Bronchial epithelial cell (primary cell): ENCODE measurements around the gene STRA6. TPM values are rescaled to one million over a fixed set of nuclear protein-coding genes. Genes with fewer than 3 reads are reported as not detected.

Experiments
- DNase-seq: peaks from one replicate; pipeline ENCODE4 v3.0.0-alpha.2; 2010; ENCODE audit warnings: low read depth
- FAIRE-seq: peaks from 2 replicates; lab custom pipeline; 2011; peaks lifted over from hg19 to GRCh38; lab: Jason Lieb, UNC
- H3K27me3 ChIP-seq: 2 replicates; pipeline ENCODE4 v1.5.1; 2011; ENCODE audit warnings: low read length; ENCODE audit not compliant: control insufficient read depth, insufficient read depth
- H3K36me3 ChIP-seq: 2 replicates; pipeline ENCODE4 v1.5.1; 2011; ENCODE audit warnings: low read length; ENCODE audit not compliant: control insufficient read depth, insufficient read depth
- H3K4me3 ChIP-seq: 2 replicates; pipeline ENCODE4 v1.5.1; 2011; ENCODE audit warnings: mild to moderate bottlenecking, low read depth, low read length, control low read depth
- total RNA-seq: library from RNA; depleted of rRNA; stranded (reverse); fragments of >200 nt; gene quantifications from 2 replicates; pipeline ENCODE4 v1.2.1, GENCODE V29; 2014
- TF ChIP-seq, protein P1 (sequence below): IDR thresholded peaks from 2 replicates; pipeline ENCODE4 v1.5.1; 2011; ENCODE audit warnings: mild to moderate bottlenecking, moderate library complexity, low read length, control low read depth, inconsistent platforms; ENCODE audit not compliant: insufficient read depth, severe bottlenecking

The STRA6 gene
- total RNA-seq, 1 donor from 2014 or later, result 0.26 TPM

DNA sequence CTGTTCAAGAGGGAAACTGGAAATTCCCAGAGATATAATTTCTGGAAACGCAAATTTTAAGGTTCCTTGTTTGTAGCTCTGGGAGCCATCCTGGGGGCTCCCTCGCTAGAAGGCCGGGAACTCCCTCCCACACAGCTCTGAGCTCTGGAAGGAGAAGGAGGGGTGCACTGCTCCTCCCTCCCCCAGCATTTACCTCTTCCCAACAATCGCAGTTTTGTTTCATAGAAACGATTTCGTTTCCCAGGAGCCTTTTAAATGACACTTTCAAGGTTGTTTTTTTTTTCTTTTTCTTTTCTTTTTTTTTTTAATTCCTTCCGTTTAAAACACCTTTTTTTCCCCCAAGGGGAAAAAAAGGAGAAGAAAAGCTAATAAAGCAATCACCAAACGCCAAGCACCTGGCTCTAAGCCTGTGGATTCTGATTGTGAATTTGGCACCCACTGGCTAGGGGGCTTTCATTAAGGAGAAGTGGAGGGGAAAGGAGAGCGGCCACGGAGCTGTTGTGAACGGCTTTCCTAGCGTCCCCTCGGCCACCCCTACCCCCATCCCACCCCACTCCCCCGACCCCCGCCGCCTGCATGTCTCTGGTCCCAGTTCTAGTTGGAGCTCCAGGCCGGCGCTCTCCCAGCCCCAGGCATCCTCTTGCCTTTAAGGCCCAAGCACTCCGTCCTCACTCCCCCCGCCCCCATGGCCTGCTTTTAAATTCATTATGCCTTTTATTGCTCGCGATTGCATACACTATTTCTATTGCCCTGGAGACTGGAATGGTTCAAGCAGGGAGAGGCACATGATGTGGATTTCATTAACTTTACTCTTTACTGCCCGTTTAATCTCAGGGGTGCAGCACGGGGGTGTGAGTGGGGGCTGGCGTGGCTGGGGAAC lies 19.9 kb upstream of the STRA6 start:
- peaks cover 30% of the 10 kb centered on the region for H3K27me3 ChIP-seq
- no peak overlapping the region for H3K4me3 ChIP-seq
- TF ChIP-seq, protein P1, sequence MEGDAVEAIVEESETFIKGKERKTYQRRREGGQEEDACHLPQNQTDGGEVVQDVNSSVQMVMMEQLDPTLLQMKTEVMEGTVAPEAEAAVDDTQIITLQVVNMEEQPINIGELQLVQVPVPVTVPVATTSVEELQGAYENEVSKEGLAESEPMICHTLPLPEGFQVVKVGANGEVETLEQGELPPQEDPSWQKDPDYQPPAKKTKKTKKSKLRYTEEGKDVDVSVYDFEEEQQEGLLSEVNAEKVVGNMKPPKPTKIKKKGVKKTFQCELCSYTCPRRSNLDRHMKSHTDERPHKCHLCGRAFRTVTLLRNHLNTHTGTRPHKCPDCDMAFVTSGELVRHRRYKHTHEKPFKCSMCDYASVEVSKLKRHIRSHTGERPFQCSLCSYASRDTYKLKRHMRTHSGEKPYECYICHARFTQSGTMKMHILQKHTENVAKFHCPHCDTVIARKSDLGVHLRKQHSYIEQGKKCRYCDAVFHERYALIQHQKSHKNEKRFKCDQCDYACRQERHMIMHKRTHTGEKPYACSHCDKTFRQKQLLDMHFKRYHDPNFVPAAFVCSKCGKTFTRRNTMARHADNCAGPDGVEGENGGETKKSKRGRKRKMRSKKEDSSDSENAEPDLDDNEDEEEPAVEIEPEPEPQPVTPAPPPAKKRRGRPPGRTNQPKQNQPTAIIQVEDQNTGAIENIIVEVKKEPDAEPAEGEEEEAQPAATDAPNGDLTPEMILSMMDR, result no peak
- no peaks in the 10 kb centered on the region for H3K36me3 ChIP-seq
- FAIRE-seq (no peak), DNase-seq (no peak)

DNA sequence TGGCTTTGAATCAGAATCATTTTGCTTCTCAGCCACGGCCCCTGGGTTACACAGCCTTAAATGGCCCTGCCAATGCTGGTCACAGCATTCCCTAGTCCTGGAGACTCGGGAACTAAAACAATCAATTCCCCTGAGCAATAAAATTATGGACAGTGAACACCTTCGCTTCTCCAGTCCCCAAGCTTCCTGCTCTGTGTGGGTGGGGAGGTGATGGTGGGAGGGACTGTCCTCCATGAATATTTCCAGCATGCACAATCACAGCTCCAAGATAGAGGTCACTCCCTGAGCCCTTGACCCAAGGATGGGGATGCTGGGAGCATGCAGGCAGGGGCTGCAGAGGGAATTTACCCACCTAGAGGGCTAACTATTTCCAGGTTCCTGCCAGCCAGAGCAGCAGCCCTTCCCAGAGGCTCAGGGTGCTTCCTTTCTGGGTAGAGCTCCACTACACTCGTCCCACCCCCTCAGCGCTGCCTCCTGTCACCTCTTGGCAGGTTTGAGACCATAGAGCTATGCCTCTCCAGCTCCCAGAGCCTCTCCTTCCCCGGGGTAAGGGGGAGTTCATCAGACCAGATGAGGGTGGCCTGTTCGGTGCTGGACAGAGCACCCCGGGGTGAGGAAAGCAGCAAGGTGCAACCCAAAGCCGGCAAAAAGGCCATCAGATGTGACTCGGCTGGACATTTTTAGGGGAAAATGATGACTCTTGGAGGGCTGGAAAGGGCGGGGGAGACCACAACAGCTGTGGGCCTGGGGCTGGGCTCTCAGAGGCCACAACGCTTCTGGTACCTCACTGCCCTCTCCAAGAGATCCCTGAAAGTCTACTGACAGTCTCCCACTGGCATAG lies 19.0 kb upstream of the STRA6 start:
- TF ChIP-seq, protein P1, result no peak
- Histone ChIP-seq H3K4me3 (no peak overlapping the region), H3K27me3 (peaks cover 30% of the 10 kb centered on the region), H3K36me3 (no peaks in the 10 kb centered on the region)
- no peak for DNase-seq
- peak; percentile 75 for FAIRE-seq

DNA sequence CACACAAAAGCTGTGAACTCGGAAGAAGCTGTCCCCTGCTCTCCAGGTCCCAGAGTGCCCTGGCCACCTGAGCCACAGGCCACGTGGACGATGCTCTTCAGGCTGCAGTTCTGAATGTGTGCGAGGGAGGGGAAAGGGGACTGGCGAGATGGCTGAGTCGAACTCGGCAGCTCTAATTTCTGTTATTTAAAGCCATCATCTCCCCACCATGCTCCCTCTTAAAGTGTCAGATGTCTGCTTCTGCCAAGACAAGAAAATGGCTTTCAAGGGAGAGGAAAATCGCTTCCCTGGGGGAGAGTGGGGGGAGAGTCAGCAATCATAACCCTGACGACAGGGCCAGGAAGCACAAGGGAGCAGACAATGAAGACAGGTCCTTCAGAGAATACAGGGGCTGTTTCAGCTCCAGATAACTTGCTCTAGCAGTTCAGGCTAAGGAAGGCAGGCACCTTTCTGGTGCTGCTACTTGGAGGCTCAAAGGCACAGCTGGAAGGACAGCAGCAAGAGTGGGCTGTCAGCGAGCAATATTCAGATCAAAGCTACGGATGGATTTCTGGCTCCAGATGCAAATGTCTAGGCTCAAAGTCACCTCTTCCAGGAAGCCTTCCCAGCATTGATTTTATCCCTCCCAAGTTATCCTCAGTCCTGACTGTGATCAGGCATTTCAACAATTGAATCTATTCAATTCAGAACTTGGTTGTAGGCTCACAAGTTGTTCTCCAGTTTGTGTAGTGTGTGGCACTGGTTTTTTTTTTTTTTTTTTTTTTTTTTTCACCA lies 18.1 kb upstream of the STRA6 start:
- no peak for DNase-seq
- H3K27me3 ChIP-seq, result peaks cover 30% of the 10 kb centered on the region

DNA sequence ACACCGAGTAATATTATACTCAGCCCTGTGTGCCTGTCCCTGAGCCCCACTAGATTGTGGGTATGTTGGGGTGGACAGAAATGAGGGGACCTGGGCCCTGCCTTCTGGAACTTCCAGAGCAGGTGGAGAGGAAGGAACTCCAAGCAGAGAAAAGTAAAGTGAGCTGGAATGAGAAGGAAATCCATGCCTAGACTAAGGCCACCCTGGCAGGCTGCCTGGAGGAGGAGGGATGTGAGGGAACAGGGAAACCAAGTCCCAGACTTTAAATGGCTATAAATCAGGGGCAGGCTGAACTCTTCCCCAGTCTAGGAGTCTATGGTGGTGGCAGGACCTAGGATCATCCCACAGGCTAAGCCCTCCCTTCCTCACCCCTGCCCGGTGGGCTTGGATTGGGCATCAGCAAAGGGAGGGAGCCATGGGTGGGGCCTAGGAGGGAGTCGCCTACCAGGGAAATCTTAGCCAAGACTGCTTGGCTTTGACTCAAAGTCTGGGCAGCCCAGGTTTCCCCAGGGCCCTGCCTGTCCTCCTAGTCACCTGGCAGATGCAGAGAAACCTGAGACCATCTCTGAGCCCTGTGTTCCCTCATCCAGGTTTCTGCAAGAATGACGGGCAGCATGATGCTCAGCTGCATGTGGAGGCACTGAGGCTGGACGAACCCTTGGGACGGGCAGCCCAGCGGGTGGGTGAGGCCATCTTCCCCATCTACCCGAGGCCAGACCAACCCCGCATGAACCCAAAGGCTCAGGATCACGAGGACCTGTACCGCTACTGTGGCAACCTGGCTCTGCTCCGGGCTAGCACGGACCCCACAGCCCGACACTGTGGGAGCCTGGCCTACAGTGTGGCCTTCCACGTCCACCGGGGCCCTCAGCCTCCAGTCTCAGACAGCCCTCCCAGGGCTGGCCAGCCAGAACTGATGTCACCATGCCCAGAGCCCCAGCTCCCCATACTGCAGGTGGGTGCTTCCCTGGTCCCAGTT lies 15.6 kb upstream of the STRA6 start:
- Histone ChIP-seq H3K4me3 (no peak overlapping the region), H3K27me3 (peaks cover 26% of the 10 kb centered on the region), H3K36me3 (no peaks in the 10 kb centered on the region)
- no peak for DNase-seq
- TF ChIP-seq, protein P1, result no peak
- FAIRE-seq, result no peak

More for the DNA sequence above, 18.1 kb upstream of the STRA6 start:
- no peak for FAIRE-seq
- Histone ChIP-seq H3K36me3 (no peaks in the 10 kb centered on the region), H3K4me3 (no peak overlapping the region)
- TF ChIP-seq, protein P1, result no peak
